DND-41 (cell line): ENCODE measurements around the gene SLC25A25.

Experiments used
- EZH2 ChIP-seq: IDR thresholded peaks from 3 replicates; pipeline ENCODE4 v1.6.1; 2012; ENCODE audit warnings: borderline replicate concordance, low read depth, mild to moderate bottlenecking, moderate library complexity, low read length, inconsistent platforms; ENCODE audit not compliant: severe bottlenecking
- TF ChIP-seq, protein P1 (sequence below): IDR thresholded peaks from 2 replicates; pipeline ENCODE4 v1.5.1; 2012; ENCODE audit warnings: borderline replicate concordance, low read length, moderate library complexity, mild to moderate bottlenecking; ENCODE audit not compliant: poor library complexity, severe bottlenecking; ENCODE audit errors: extremely low read depth

- TF ChIP-seq, protein P1, sequence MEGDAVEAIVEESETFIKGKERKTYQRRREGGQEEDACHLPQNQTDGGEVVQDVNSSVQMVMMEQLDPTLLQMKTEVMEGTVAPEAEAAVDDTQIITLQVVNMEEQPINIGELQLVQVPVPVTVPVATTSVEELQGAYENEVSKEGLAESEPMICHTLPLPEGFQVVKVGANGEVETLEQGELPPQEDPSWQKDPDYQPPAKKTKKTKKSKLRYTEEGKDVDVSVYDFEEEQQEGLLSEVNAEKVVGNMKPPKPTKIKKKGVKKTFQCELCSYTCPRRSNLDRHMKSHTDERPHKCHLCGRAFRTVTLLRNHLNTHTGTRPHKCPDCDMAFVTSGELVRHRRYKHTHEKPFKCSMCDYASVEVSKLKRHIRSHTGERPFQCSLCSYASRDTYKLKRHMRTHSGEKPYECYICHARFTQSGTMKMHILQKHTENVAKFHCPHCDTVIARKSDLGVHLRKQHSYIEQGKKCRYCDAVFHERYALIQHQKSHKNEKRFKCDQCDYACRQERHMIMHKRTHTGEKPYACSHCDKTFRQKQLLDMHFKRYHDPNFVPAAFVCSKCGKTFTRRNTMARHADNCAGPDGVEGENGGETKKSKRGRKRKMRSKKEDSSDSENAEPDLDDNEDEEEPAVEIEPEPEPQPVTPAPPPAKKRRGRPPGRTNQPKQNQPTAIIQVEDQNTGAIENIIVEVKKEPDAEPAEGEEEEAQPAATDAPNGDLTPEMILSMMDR = no peak
- TF ChIP-seq EZH2 = no peak
Observed at GRCh38 chr9:128099231-128099931, 31.3 kb downstream of the SLC25A25 start.
